Activated CD4-positive, alpha-beta T cell treated with anti-CD3 and anti-CD28 coated beads, Interleukin-2, amount 50 U/mL, for 16 hours (primary cell): ENCODE measurements around the gene ARFGAP1.

Experiments
- DNase-seq: peaks from one replicate; pipeline ENCODE4 v3.0.0-alpha.2; 2020

Gene ARFGAP1

GRCh38 chr20:63261060-63261794 lies 11.4 kb upstream of the ARFGAP1 start:
- DNase-seq, result no peak

GRCh38 chr20:63261795-63262528 lies 10.7 kb upstream of the ARFGAP1 start:
- no peak for DNase-seq

GRCh38 chr20:63262836-63263235 lies 9.8 kb upstream of the ARFGAP1 start:
- no peak for DNase-seq

- DNase-seq, result no peak
These were observed 8.6 kb upstream of the ARFGAP1 start for GRCh38 chr20:63264000-63264399.

GRCh38 chr20:63264519-63264918 lies 8.1 kb upstream of the ARFGAP1 start:
- DNase-seq, result no peak

- DNase-seq, result no peak
These were observed 6.6 kb upstream of the ARFGAP1 start for GRCh38 chr20:63265891-63266515.

- no peak for DNase-seq
These were observed 4.9 kb upstream of the ARFGAP1 start for GRCh38 chr20:63267691-63268090.

- no peak for DNase-seq
These were observed 4.4 kb upstream of the ARFGAP1 start for GRCh38 chr20:63268256-63268655.

GRCh38 chr20:63268671-63269439 lies 3.8 kb upstream of the ARFGAP1 start:
- DNase-seq, result no peak

GRCh38 chr20:63269724-63270123 lies 2.9 kb upstream of the ARFGAP1 start:
- no peak for DNase-seq

- DNase-seq, result no peak
These were observed 1.8 kb upstream of the ARFGAP1 start for GRCh38 chr20:63270606-63271325.

GRCh38 chr20:63273059-63273579 lies 506 bp downstream of the ARFGAP1 start:
- DNase-seq, result no peak

GRCh38 chr20:63273635-63274380 lies 1.2 kb downstream of the ARFGAP1 start:
- no peak for DNase-seq

GRCh38 chr20:63274381-63275228 lies 2.0 kb downstream of the ARFGAP1 start:
- DNase-seq, result no peak

- no peak for DNase-seq
These were observed 3.2 kb downstream of the ARFGAP1 start for GRCh38 chr20:63275825-63276224.

GRCh38 chr20:63276956-63277355 lies 4.3 kb downstream of the ARFGAP1 start:
- DNase-seq, result no peak

- DNase-seq, result no peak
These were observed 5.1 kb downstream of the ARFGAP1 start for GRCh38 chr20:63277466-63278272.

- DNase-seq, result no peak
These were observed 6.0 kb downstream of the ARFGAP1 start for GRCh38 chr20:63278661-63279060.

GRCh38 chr20:63279931-63280330 lies 7.3 kb downstream of the ARFGAP1 start:
- no peak for DNase-seq

GRCh38 chr20:63280371-63280770 lies 7.8 kb downstream of the ARFGAP1 start:
- no peak for DNase-seq
